Small intestine (tissue), 7 donors: ENCODE results near the gene AMPH. TPM values are rescaled to one million over a fixed set of nuclear protein-coding genes. Genes with fewer than 3 reads are reported as not detected.

Experiments
- DNase-seq, 2 donors: peaks; one replicate each; pipeline versions ENCODE4 v3.0.0 to v3.0.0-alpha.2; 2013
- FAIRE-seq: peaks from 2 replicates; lab custom pipeline; 2012; peaks lifted over from hg19 to GRCh38; lab: Jason Lieb, UNC
- H3K27ac ChIP-seq, 3 donors: one replicate each; pipeline ENCODE4 v1.5.1; 2013; ENCODE audit warnings: low read length in 2 of 3, mild to moderate bottlenecking in 2 of 3, control low read depth in 1 of 3, inconsistent platforms in 1 of 3, low read depth in 1 of 3, moderate library complexity in 1 of 3
- H3K27me3 ChIP-seq, 3 donors: one replicate each; pipeline ENCODE4 v1.6.1; 2013; ENCODE audit warnings: low read length in 3 of 3, inconsistent platforms in 1 of 3; ENCODE audit not compliant: control insufficient read depth in 3 of 3, insufficient read depth in 3 of 3
- H3K36me3 ChIP-seq, 3 donors: one replicate each; pipeline ENCODE4 v1.6.1; 2013; ENCODE audit warnings: low read length in 3 of 3, inconsistent platforms in 1 of 3, low read depth in 1 of 3, mild to moderate bottlenecking in 1 of 3, moderate library complexity in 1 of 3; ENCODE audit not compliant: control insufficient read depth in 3 of 3, insufficient read depth in 2 of 3
- H3K4me1 ChIP-seq, 3 donors: one replicate each; pipeline ENCODE4 v1.6.1; 2013; ENCODE audit warnings: low read length in 2 of 3, inconsistent platforms in 1 of 3, low read depth in 1 of 3, mild to moderate bottlenecking in 1 of 3, moderate library complexity in 1 of 3; ENCODE audit not compliant: control insufficient read depth in 3 of 3, insufficient read depth in 2 of 3
- H3K4me3 ChIP-seq, 3 donors: one replicate each; pipeline ENCODE4 v1.5.1; 2013; ENCODE audit warnings: low read length in 3 of 3, control low read depth in 1 of 3, inconsistent platforms in 1 of 3, low read depth in 1 of 3, mild to moderate bottlenecking in 1 of 3, moderate library complexity in 1 of 3
- H3K9me3 ChIP-seq, 2 donors: one replicate each; pipeline ENCODE4 v1.6.1; 2013; ENCODE audit warnings: low read depth in 1 of 2, low read length in 1 of 2; ENCODE audit not compliant: control insufficient read depth in 2 of 2, insufficient read depth in 1 of 2
- WGBS, 3 donors: extraction: QIAGEN DNeasy Blood & Tissue Kit; methylation state at CpG; one replicate each; pipeline ENCODE4 v1.1.7; 2013; 5-methylcytosine and 5-hydroxymethylcytosine counted together
- polyA plus RNA-seq, 4 donors: library from polyadenylated mRNA; stranded (reverse) in 3 of 4; unstranded in 1 of 4; fragments of 200-250 nt in 3 of 4; fragments of 120-200 nt in 1 of 4; gene quantifications; one replicate each; pipeline versions ENCODE4 v1.2.1 to v1.2.3, GENCODE V29; 2013
- donor health status: healthy with polysubstance abuse.
- donor health status: control.
- donor health status: control.
- donor health status: Bipolar disorder and iron deficiency.
- donor health status: healthy.

Gene AMPH
- polyA plus RNA-seq, 4 donors = 0.54 to 2.7 (median 1.6) TPM; not detected in 1

- no peak overlapping the region for H3K4me3 ChIP-seq
- no peaks in the 10 kb centered on the region for H3K36me3 ChIP-seq
- H3K4me1 ChIP-seq = no peaks in the 10 kb centered on the region
- no peak for DNase-seq
- peaks cover 0 to 2% (median 0%) of the 10 kb centered on the region in 3 donors for H3K27me3 ChIP-seq
- H3K27ac ChIP-seq = no peak overlapping the region
- 44 to 56% (median 47%) methylated on average over 3 of the region's 3 CpGs for WGBS, 3 donors
- no peaks in the 10 kb centered on the region for H3K9me3 ChIP-seq
- no peak for FAIRE-seq
These were observed 85.2 kb downstream of the AMPH start for GRCh38 chr7:38545977-38546376.

- WGBS, 3 donors = 63 to 68% (median 65%) methylated on average over 2 of the region's 2 CpGs
- H3K9me3 ChIP-seq = no peaks in the 10 kb centered on the region
- no peaks in the 10 kb centered on the region for H3K4me1 ChIP-seq
- H3K27me3 ChIP-seq = no peaks in the 10 kb centered on the region
- H3K4me3 ChIP-seq = no peak overlapping the region
- no peak overlapping the region for H3K27ac ChIP-seq
- no peaks in the 10 kb centered on the region for H3K36me3 ChIP-seq
- DNase-seq (no peak), FAIRE-seq (no peak)
These were observed 89.0 kb downstream of the AMPH start for GRCh38 chr7:38542156-38542555.

- Histone ChIP-seq H3K27me3 (no peaks in the 10 kb centered on the region), H3K4me3 (no peak overlapping the region), H3K9me3 (no peaks in the 10 kb centered on the region), H3K27ac (no peak overlapping the region), H3K4me1 (no peaks in the 10 kb centered on the region), H3K36me3 (no peaks in the 10 kb centered on the region)
- FAIRE-seq = no peak
- WGBS, 3 donors = 53 to 74% (median 59%) methylated on average over 3 of the region's 3 CpGs
- DNase-seq = no peak
These were observed 89.7 kb downstream of the AMPH start for GRCh38 chr7:38541440-38541839.

GRCh38 chr7:38539477-38540081 is 91.6 kb downstream of the AMPH start:
- 57 to 79% (median 63%) methylated on average over 2 of the region's 2 CpGs for WGBS, 3 donors
- FAIRE-seq (no peak), DNase-seq (no peak)
- no peaks in the 10 kb centered on the region for H3K27me3 ChIP-seq
- no peak overlapping the region for H3K4me3 ChIP-seq
- no peaks in the 10 kb centered on the region for H3K4me1 ChIP-seq
- H3K27ac ChIP-seq = no peak overlapping the region
- H3K9me3 ChIP-seq = no peaks in the 10 kb centered on the region
- no peaks in the 10 kb centered on the region for H3K36me3 ChIP-seq

GRCh38 chr7:38535073-38535472 is 96.1 kb downstream of the AMPH start:
- H3K4me1 ChIP-seq = no peaks in the 10 kb centered on the region
- 65 to 80% (median 75%) methylated on average over 2 of the region's 2 CpGs for WGBS, 3 donors
- FAIRE-seq = no peak

GRCh38 chr7:38525857-38526256 is 105.3 kb downstream of the AMPH start:
- DNase-seq = no peak
- no peak overlapping the region for H3K27ac ChIP-seq
- FAIRE-seq = no peak
- no peaks in the 10 kb centered on the region for H3K27me3 ChIP-seq
- H3K4me1 ChIP-seq = no peaks in the 10 kb centered on the region
- H3K4me3 ChIP-seq = no peak overlapping the region
- H3K36me3 ChIP-seq = no peaks in the 10 kb centered on the region
- 81 to 93% (median 89%) methylated on average over 1 of the region's 1 CpG for WGBS, 3 donors
- H3K9me3 ChIP-seq = no peaks in the 10 kb centered on the region

More at GRCh38 chr7:38535073-38535472, 96.1 kb downstream of the AMPH start:
- no peak overlapping the region for H3K4me3 ChIP-seq
- no peak overlapping the region for H3K27ac ChIP-seq
- no peak for DNase-seq
- no peaks in the 10 kb centered on the region for H3K36me3 ChIP-seq
- no peaks in the 10 kb centered on the region for H3K27me3 ChIP-seq
- H3K9me3 ChIP-seq = no peaks in the 10 kb centered on the region

- Histone ChIP-seq H3K9me3 (no peaks in the 10 kb centered on the region), H3K4me3 (no peak overlapping the region), H3K27ac (no peak overlapping the region), H3K4me1 (no peaks in the 10 kb centered on the region), H3K27me3 (no peaks in the 10 kb centered on the region), H3K36me3 (no peaks in the 10 kb centered on the region)
- DNase-seq (no peak), FAIRE-seq (no peak)
- WGBS, 3 donors = 10 to 60% (median 32%) methylated on average over 1 of the region's 1 CpG
These were observed 106.4 kb downstream of the AMPH start for GRCh38 chr7:38524786-38525185.

GRCh38 chr7:38520741-38521140 is 110.4 kb downstream of the AMPH start:
- H3K4me3 ChIP-seq = no peak overlapping the region
- WGBS, 3 donors = 59 to 68% (median 65%) methylated on average over 2 of the region's 2 CpGs
- no peaks in the 10 kb centered on the region for H3K36me3 ChIP-seq
- H3K27me3 ChIP-seq = no peaks in the 10 kb centered on the region
- no peaks in the 10 kb centered on the region for H3K4me1 ChIP-seq
- no peak overlapping the region for H3K27ac ChIP-seq
- FAIRE-seq = no peak
- DNase-seq = no peak
- peaks cover 0 to 13% of the 10 kb centered on the region in 2 donors for H3K9me3 ChIP-seq

- 23 to 67% (median 56%) methylated on average over 1 of the region's 1 CpG for WGBS, 3 donors
- no peak for DNase-seq
- Histone ChIP-seq H3K4me3 (no peak overlapping the region), H3K27me3 (no peaks in the 10 kb centered on the region), H3K27ac (no peak overlapping the region), H3K36me3 (no peaks in the 10 kb centered on the region), H3K9me3 (peaks cover 0 to 15% of the 10 kb centered on the region in 2 donors), H3K4me1 (no peaks in the 10 kb centered on the region)
- FAIRE-seq = no peak
These were observed 112.6 kb downstream of the AMPH start for GRCh38 chr7:38518541-38518940.
